Measurements from ENCODE around the gene NACC2.

- no peak for TF ChIP-seq POLR2A (IDR thresholded peaks at IDR 0.05; ENCODE audit: low read length)
- no peak for TF ChIP-seq GATA1 (IDR thresholded peaks at IDR 0.05; ENCODE audit: low read depth, low read length)
Measured at GRCh38 chr9:136074706-136075105, 20.4 kb downstream of the NACC2 start.

Measured in erythroblast (primary cell).